Measurements from ENCODE around the gene TANC2. TPM values are rescaled to one million over a fixed set of nuclear protein-coding genes. Genes with fewer than 3 reads are reported as not detected.

Gene TANC2
- total RNA-seq, 1 experiment from 2014 or later: 53.2 TPM

GRCh38 chr17:62986549-62986948 is 20.5 kb downstream of the TANC2 start:
- no peak for ATAC-seq
- no peak overlapping the region for H3K9ac ChIP-seq (ENCODE audit: low read length)
- H3K4me3 ChIP-seq (replicated peaks in 1 of 2; ENCODE audit: low read depth in 1 of 2, low read length in 2 of 2): no peak overlapping the region
- ChIA-PET CTCF (interaction anchor here (1.4 kb wide), 1 partner anchor 9 kb away, joined by 12 read pairs; no protein-coding TSS in a partner anchor), POLR2A (no interaction called here), RAD21 (ENCODE audit: low non-redundant PET in 1 of 2, low total read pairs in 2 of 2, uncharacterized antibody in 2 of 2, unreplicated experiment in 2 of 2) (no interaction called here)
- H3K4me1 ChIP-seq (ENCODE audit: control insufficient read depth in 1 of 2, insufficient read depth in 2 of 2, low read length in 2 of 2): no peaks in the 10 kb centered on the region
- intact Hi-C loops (cut with micrococcal nuclease): no loop called here
- DNase-seq (ENCODE audit: low read depth, low spot score): no peak
- no peak for TF ChIP-seq ATF3 (IDR thresholded peaks at IDR 0.05)
- TF ChIP-seq EZH2phosphoT487 (IDR thresholded peaks at IDR 0.05; ENCODE audit: borderline replicate concordance): no peak
- no peak for TF ChIP-seq YY1 (IDR thresholded peaks at IDR 0.05; ENCODE audit: extremely low read depth, insufficient replicate concordance, low read depth, low read length)
- TF ChIP-seq ZBTB33 (IDR thresholded peaks at IDR 0.05; ENCODE audit: extremely low read depth, insufficient replicate concordance, low read length): no peak
- H3K27ac ChIP-seq (ENCODE audit: low read depth, low read length): no peak overlapping the region
- H3K79me2 ChIP-seq (ENCODE audit: insufficient read depth, low read length): peaks cover 71% of the 10 kb centered on the region
- no peak overlapping the region for H3K4me2 ChIP-seq (ENCODE audit: low read length)
- H3K27me3 ChIP-seq (ENCODE audit: insufficient read depth, low read length): no peaks in the 10 kb centered on the region
- no TSS peak for BruUV-seq (replicated peaks)
- H4K20me1 ChIP-seq (ENCODE audit: insufficient read depth): no peaks in the 10 kb centered on the region
- H2AFZ ChIP-seq (ENCODE audit: low read depth, low read length, poor library complexity, severe bottlenecking): no peak overlapping the region
- H3K36me3 ChIP-seq (ENCODE audit: control insufficient read depth in 1 of 2, insufficient read depth in 2 of 2, low read length in 2 of 2): no peaks in the 10 kb centered on the region
- peaks cover 5 to 7% of the 10 kb centered on the region in 2 experiments; a peak in 1 of 4 replicates for H3K9me3 ChIP-seq (ENCODE audit: control insufficient read depth in 1 of 2, insufficient read depth in 1 of 2, low read depth in 1 of 2, low read length in 2 of 2)
- no peaks in the 10 kb centered on the region for H3K9me2 ChIP-seq (ENCODE audit: insufficient read depth)

GRCh38 chr17:62987136-62987535 is 21.1 kb downstream of the TANC2 start:
- peaks cover 5 to 7% of the 10 kb centered on the region in 2 experiments; a peak in 1 of 4 replicates for H3K9me3 ChIP-seq (ENCODE audit: control insufficient read depth in 1 of 2, insufficient read depth in 1 of 2, low read depth in 1 of 2, low read length in 2 of 2)
- POLR2A ChIA-PET: no interaction called here
- no peaks in the 10 kb centered on the region for H3K36me3 ChIP-seq (ENCODE audit: control insufficient read depth in 1 of 2, insufficient read depth in 2 of 2, low read length in 2 of 2)
- H3K4me2 ChIP-seq (ENCODE audit: low read length): no peak overlapping the region
- peaks cover 1% of the 10 kb centered on the region; the same call in 1 of the 2 replicates for H4K20me1 ChIP-seq (ENCODE audit: insufficient read depth)
- TF ChIP-seq ATF3 (IDR thresholded peaks at IDR 0.05) (no peak), CTCF (IDR thresholded peaks at IDR 0.05 in 2 of 3, conservative IDR thresholded peaks at IDR 0.05 in 1 of 3; ENCODE audit: borderline replicate concordance in 1 of 3, insufficient read depth in 1 of 3, low read depth in 2 of 3, low read length in 2 of 3) (peak in 2 of 3 experiments; percentile 74; a peak in 4 of 6 replicates)
- CTCF ChIA-PET: interaction anchor here (1.4 kb wide), 1 partner anchor 8 kb away, joined by 12 read pairs; no protein-coding TSS in a partner anchor
- DNase-seq (ENCODE audit: low read depth, low spot score): no peak
- no peak overlapping the region for H2AFZ ChIP-seq (ENCODE audit: low read depth, low read length, poor library complexity, severe bottlenecking)
- no peak overlapping the region for H3K9ac ChIP-seq (ENCODE audit: low read length)
- no peak overlapping the region for H3K4me3 ChIP-seq (replicated peaks in 1 of 2; ENCODE audit: low read depth in 1 of 2, low read length in 2 of 2)
- no TSS peak for BruUV-seq (replicated peaks)
- RAD21 ChIA-PET (ENCODE audit: low non-redundant PET in 1 of 2, low total read pairs in 2 of 2, uncharacterized antibody in 2 of 2, unreplicated experiment in 2 of 2): no interaction called here
- no peaks in the 10 kb centered on the region for H3K9me2 ChIP-seq (ENCODE audit: insufficient read depth)
- H3K79me2 ChIP-seq (ENCODE audit: insufficient read depth, low read length): peaks cover 68% of the 10 kb centered on the region
- ATAC-seq: peak; percentile 70
- H3K27me3 ChIP-seq (ENCODE audit: insufficient read depth, low read length): no peaks in the 10 kb centered on the region
- H3K27ac ChIP-seq (ENCODE audit: low read depth, low read length): no peak overlapping the region
- H3K4me1 ChIP-seq (ENCODE audit: control insufficient read depth in 1 of 2, insufficient read depth in 2 of 2, low read length in 2 of 2): no peaks in the 10 kb centered on the region
- intact Hi-C loops (cut with micrococcal nuclease): no loop called here

Data from HCT116 (cell line).